Activated T-cell treated with anti-CD3 and anti-CD28 coated beads for 4 hours (primary cell): ENCODE results near the gene DDX42.
A peak's percentile ranks its signal among the peaks of the same experiment; 100 is the strongest.

Experiments used
- DNase-seq: peaks from one replicate; pipeline ENCODE4 v3.0.0-alpha.2; 2020

Gene DDX42

GRCh38 chr17:63823659-63824331 is 49.8 kb downstream of the DDX42 start:
- no peak for DNase-seq

- DNase-seq, result no peak
Measured at GRCh38 chr17:63824362-63824761, 50.4 kb downstream of the DDX42 start.

GRCh38 chr17:63826468-63827001 is 52.6 kb downstream of the DDX42 start:
- no peak for DNase-seq

GRCh38 chr17:63827002-63827800 is 53.2 kb downstream of the DDX42 start, which contains the start of the genes FTSJ3 and PSMC5:
Gene FTSJ3 (minus strand): TSS chr17:63827663. CDS start chr17:63826902, 761 bp downstream.
Gene PSMC5 (plus strand): TSS chr17:63827431. CDS start chr17:63827491, 60 bp downstream.
- peak; percentile 90 for DNase-seq

GRCh38 chr17:63827801-63828221 is 53.8 kb downstream of the DDX42 start:
- DNase-seq, result no peak

- no peak for DNase-seq
Measured at GRCh38 chr17:63828936-63829335, 55.0 kb downstream of the DDX42 start.

GRCh38 chr17:63830278-63830677 is 56.3 kb downstream of the DDX42 start:
- no peak for DNase-seq

- no peak for DNase-seq
Measured at GRCh38 chr17:63830904-63831491, 57.0 kb downstream of the DDX42 start.

- DNase-seq, result no peak
Measured at GRCh38 chr17:63831505-63831904, 57.5 kb downstream of the DDX42 start.

- no peak for DNase-seq
Measured at GRCh38 chr17:63832014-63832413, 58.0 kb downstream of the DDX42 start.

- DNase-seq, result no peak
Measured at GRCh38 chr17:63832455-63832854, 58.5 kb downstream of the DDX42 start.

- DNase-seq, result no peak
Measured at GRCh38 chr17:63833026-63833740, 59.2 kb downstream of the DDX42 start.

- no peak for DNase-seq
Measured at GRCh38 chr17:63833741-63834373, 59.9 kb downstream of the DDX42 start.

GRCh38 chr17:63834431-63835166 is 60.6 kb downstream of the DDX42 start:
- no peak for DNase-seq

GRCh38 chr17:63835167-63835720 is 61.3 kb downstream of the DDX42 start:
- no peak for DNase-seq

- no peak for DNase-seq
Measured at GRCh38 chr17:63836811-63837210, 62.8 kb downstream of the DDX42 start.

- DNase-seq, result no peak
Measured at GRCh38 chr17:63837480-63837879, 63.5 kb downstream of the DDX42 start.

GRCh38 chr17:63837962-63838600 is 64.1 kb downstream of the DDX42 start:
- DNase-seq, result no peak

GRCh38 chr17:63838631-63839171 is 64.7 kb downstream of the DDX42 start:
- DNase-seq, result no peak

GRCh38 chr17:63840591-63841349 is 66.8 kb downstream of the DDX42 start:
- DNase-seq, result no peak
